GM10266 (cell line): Measurements from ENCODE around the gene EPB41L4B.

ENCODE experiments used
- DNase-seq: peaks from one replicate; pipeline ENCODE4 v3.0.0; 2012; ENCODE audit errors: extremely low spot score
- CTCF ChIP-seq: IDR thresholded peaks from 2 replicates; pipeline ENCODE4 v1.5.1; 2012; ENCODE audit warnings: mild to moderate bottlenecking, low read depth; ENCODE audit not compliant: control insufficient read depth, insufficient read depth; ENCODE audit errors: missing control alignments

EPB41L4B gene

GRCh38 chr9:109277451-109277850, 43.4 kb downstream of the EPB41L4B start:
- no peak for TF ChIP-seq CTCF
- DNase-seq = no peak

- no peak for DNase-seq
- no peak for TF ChIP-seq CTCF
Measured at GRCh38 chr9:109276469-109277440, 44.1 kb downstream of the EPB41L4B start.

GRCh38 chr9:109274884-109275730, 45.8 kb downstream of the EPB41L4B start:
- TF ChIP-seq CTCF = no peak
- no peak for DNase-seq

GRCh38 chr9:109273869-109274268, 47.0 kb downstream of the EPB41L4B start:
- DNase-seq = no peak
- TF ChIP-seq CTCF = no peak

- no peak for DNase-seq
Measured at GRCh38 chr9:109272745-109273144, 48.1 kb downstream of the EPB41L4B start.

GRCh38 chr9:109272045-109272444, 48.8 kb downstream of the EPB41L4B start:
- no peak for TF ChIP-seq CTCF
- no peak for DNase-seq

More at GRCh38 chr9:109272745-109273144, 48.1 kb downstream of the EPB41L4B start:
- no peak for TF ChIP-seq CTCF
